ENCODE measurements around the gene SEC24A.
"Not testable (repeated sequence)": the region's sequence is repeated elsewhere in the genome, so short reads cannot be mapped to it uniquely, and the experiment has no call there.

Gene SEC24A

DNA sequence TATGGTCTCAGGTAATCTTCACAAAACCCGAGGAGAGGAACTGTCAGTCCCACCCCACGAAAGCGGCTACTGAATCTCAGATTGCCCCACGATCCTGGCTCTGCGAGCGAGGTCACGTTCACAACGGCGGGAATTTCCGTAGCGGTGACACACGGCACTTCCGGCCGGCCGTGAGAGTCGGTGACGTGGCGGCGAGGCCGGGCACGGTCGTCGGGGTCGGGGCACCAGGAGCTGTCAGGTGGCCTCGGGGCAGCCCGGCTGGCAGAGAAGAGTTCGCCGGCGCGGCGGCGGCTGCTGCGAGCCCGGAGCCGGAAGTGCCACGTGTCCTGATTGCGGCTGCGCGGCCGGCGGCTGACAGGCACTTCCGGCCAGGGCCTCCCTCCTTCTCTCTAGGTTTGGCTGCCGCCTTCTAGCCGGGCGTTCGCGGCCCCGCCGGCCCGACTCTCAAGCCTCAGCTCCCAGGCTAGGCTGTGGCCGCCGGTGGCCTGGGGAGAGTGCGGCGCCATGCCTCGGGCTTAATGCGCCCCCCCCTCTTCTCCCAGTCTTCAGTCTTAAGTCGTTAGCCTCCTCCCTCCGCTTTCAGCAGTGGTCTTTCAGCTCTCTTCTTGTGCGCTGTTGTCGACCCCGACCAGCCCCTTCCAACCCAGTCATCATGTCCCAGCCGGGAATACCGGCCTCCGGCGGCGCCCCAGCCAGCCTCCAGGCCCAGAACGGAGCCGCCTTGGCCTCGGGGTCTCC, at the start of gene SEC24A:
TSS of gene SEC24A (plus strand) at position 361 of the 738 bp plus-strand sequence. CDS start at position 653, 292 bp downstream.
- Mint-ChIP-seq H3K9me3 (no peaks in the 10 kb centered on the region), H3K4me3 (peak within 1 kb of the TSS; percentile 96 to 100), H3K27me3 (no peaks in the 10 kb centered on the region), H3K36me3 (peaks cover 6 to 7% of the 10 kb centered on the region in 2 donors), H3K4me1 (peaks cover 5 to 9% of the 10 kb centered on the region in 2 donors), H3K27ac (peak within 1 kb of the TSS; percentile 99)
- DNase-seq (peak; percentile 89), ATAC-seq (replicated peaks) (peak; percentile 89 to 90)

DNA sequence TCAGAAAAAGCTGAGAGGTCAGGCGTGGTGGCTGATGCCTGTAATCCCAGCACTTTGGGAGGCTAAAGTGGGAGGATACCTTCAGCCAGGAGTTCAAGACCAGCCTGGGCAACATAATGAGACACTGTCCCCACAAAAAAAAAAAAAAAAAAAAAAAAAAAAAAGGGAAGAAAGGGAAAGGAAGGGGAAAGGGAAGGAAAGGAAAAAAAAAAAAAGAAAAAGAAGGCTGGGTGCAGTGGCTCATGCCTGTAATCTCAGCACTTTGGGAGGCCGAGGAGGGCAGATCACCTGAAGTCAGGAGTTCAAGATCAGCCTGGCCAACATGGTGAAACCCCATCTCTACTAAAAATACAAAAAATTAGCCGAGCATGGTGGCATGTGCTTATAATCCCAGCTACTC, 48.8 kb upstream of the SEC24A start:
- not testable (repeated sequence) for H3K4me3 Mint-ChIP-seq; ATAC-seq (replicated peaks); H3K27me3 Mint-ChIP-seq; H3K27ac Mint-ChIP-seq; DNase-seq; H3K4me1 Mint-ChIP-seq; H3K9me3 Mint-ChIP-seq
- H3K36me3 Mint-ChIP-seq, result peaks cover 4 to 10% of the 10 kb centered on the region in 2 donors

DNA sequence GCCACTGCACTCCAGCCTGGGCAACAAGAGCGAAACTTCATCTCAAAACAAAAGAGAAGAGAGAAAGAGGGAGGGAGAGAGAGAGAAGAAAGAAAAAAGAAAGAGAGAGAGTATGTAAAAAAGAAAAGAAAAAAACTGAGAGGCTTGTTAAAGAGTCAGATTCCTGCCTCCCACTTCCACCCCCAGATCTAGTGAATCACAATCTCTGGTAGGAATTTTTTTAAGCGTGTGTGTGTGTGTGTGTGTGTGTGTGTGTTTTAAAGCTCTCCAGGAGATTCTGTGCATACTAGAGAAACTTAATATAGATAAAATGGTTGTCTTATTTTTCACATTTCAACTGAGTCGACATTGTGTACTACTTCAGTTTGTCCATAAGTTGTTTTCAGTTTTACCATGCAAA, 48.0 kb upstream of the SEC24A start:
- no peak overlapping the region for H3K27ac Mint-ChIP-seq

DNA sequence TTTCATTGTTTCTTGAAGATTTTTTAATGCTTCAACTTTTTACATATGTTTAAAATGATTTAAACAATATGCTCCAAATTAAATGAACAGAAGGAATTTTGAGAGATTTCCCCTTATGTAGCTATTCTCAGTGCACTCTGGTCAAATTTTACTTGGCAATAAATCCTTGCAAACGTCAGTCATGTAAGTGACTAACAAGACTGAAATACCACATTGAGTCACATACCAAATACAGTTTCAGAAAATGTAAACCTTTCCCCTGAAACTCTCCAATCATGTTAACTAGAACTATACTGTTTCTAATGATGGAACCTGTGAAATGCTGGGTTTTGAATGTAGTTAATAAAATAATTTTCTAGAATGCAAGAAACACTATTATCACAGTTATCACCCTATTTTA, 45.5 kb upstream of the SEC24A start:
- no peaks in the 10 kb centered on the region for H3K4me1 Mint-ChIP-seq
- no peak for DNase-seq
- no peaks in the 10 kb centered on the region for H3K27me3 Mint-ChIP-seq
- H3K4me3 Mint-ChIP-seq, result no peak overlapping the region
- no peaks in the 10 kb centered on the region for H3K9me3 Mint-ChIP-seq
- ATAC-seq (replicated peaks), result peak; percentile 31 to 41
- no peak overlapping the region for H3K27ac Mint-ChIP-seq
- H3K36me3 Mint-ChIP-seq, result peaks cover 11 to 19% of the 10 kb centered on the region in 2 donors

More for the DNA sequence above, 48.0 kb upstream of the SEC24A start:
- Mint-ChIP-seq H3K4me1 (no peaks in the 10 kb centered on the region), H3K9me3 (no peaks in the 10 kb centered on the region), H3K36me3 (peaks cover 8 to 14% of the 10 kb centered on the region in 2 donors), H3K27me3 (no peaks in the 10 kb centered on the region), H3K4me3 (no peak overlapping the region)
- no peak for DNase-seq
- no peak for ATAC-seq (replicated peaks)

DNA sequence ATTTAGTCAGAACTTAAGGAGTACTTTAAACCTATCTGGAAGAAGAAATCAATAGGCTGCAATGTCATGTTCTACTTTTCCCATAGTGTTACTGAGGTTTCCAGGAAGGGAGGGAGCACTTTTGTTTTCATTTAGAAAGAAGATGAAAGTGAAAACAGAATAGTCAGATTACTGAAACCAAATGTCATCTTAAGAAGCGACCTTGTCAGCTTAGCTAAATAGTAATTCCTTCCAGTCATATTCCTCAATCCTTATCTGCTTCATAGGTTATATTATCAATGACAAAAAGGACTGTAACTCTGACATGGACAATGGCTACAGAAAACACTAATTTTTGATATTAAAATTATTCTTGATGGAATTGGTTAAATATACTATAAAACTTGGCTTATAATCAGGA, 43.7 kb upstream of the SEC24A start:
- Mint-ChIP-seq H3K27me3 (no peaks in the 10 kb centered on the region), H3K27ac (no peak overlapping the region), H3K4me1 (no peaks in the 10 kb centered on the region), H3K9me3 (no peaks in the 10 kb centered on the region), H3K36me3 (peaks cover 22 to 30% of the 10 kb centered on the region in 2 donors), H3K4me3 (no peak overlapping the region)
- ATAC-seq (replicated peaks), result no peak
- DNase-seq, result no peak

DNA sequence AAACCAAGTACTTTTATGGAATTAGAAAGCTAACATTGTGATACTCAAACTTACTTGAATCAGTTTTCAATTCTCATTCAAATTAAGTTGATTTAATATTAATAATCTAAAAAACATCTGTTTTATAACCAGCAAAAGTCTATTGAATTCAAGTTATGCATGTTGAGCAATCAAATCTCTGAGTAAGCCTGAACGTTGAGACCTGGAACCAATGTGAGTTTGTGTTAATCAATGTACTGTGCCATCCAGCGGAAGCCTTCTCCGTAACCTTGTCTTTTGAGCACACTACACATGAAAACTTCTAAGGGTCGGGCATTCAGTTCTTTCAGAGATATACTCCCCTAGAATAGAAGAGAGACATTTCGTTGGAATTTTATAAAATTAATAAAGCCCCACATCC, 41.9 kb upstream of the SEC24A start:
- Mint-ChIP-seq H3K4me3 (no peak overlapping the region), H3K9me3 (no peaks in the 10 kb centered on the region), H3K4me1 (no peaks in the 10 kb centered on the region), H3K27ac (no peak overlapping the region), H3K27me3 (no peaks in the 10 kb centered on the region), H3K36me3 (peaks cover 22 to 30% of the 10 kb centered on the region in 2 donors)
- DNase-seq (no peak), ATAC-seq (replicated peaks) (no peak)

DNA sequence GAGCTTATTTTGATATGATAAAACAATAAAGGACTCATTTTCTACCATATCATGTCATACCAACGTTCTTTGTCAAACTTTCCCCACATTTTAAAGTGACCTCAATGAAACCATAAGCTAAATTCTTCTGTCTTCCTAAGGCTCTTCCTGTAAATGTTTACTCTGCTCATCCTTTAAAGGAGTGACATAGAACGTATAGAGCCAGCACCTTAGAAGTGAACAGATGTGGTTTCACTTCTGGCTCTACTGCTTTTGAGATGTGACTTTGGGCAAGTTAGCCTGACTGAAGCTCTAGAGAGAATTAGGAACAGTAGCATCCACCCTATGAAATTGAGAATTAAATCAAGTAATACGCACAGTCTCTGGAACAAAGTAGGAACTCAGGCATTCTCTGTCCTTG, 40.0 kb upstream of the SEC24A start:
- DNase-seq, result no peak
- peaks cover 28 to 37% of the 10 kb centered on the region in 2 donors for H3K36me3 Mint-ChIP-seq
- no peaks in the 10 kb centered on the region for H3K27me3 Mint-ChIP-seq
- ATAC-seq (replicated peaks), result no peak
- H3K4me3 Mint-ChIP-seq, result no peak overlapping the region
- H3K27ac Mint-ChIP-seq, result no peak overlapping the region
- no peaks in the 10 kb centered on the region for H3K4me1 Mint-ChIP-seq
- no peaks in the 10 kb centered on the region for H3K9me3 Mint-ChIP-seq

DNA sequence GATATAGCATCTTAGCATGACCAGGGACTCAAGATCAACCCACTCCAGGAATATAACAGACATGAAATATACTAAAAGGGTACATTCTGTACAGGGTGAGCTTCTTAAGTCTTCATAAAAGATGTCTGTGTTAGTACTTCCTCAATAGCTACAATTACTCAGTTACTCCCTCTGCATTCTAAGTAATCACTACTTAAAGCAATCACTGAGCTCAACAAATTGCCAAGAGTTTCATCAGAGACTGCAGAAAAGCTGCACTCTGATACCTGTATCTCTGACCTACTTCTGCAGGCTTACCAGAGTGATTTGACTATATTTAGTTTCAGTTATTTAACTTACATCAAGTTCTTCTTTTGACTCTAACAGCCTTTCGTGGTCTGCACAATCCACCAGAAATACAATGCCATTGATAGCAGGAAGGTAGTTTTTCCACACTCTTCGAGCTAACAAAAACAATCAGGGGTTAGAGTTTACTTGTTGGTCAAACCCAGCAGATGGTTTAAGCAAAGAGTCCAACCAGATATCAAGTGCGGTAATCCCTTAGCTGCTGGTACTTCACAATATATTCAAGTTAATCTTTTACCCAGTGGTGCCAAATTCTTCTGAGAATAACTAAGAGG, 39.2 kb upstream of the SEC24A start:
- no peak overlapping the region for H3K27ac Mint-ChIP-seq
- peak; percentile 33 to 55 for ATAC-seq (replicated peaks)
- peaks cover 33 to 41% of the 10 kb centered on the region in 2 donors for H3K36me3 Mint-ChIP-seq

DNA sequence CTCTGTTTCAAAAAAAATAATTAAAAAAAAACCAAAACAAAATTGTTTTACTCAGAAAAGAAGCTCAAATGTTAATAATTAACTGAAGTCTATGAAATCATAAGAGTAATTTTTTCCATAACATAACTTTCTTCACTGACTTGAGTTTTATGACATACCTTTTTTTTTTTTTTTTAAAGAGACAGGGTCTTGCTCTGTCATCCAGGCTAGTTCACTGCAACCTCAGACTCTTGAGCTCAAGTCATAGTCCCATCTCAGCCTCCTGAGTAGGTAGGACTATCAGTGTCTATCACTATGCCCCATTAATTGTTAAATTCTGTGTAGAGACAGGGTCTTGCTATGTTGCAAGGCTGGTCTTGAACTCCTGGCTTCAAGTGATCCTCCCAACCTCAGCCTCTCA, 37.9 kb upstream of the SEC24A start:
- H3K4me1 Mint-ChIP-seq, result no peaks in the 10 kb centered on the region
- H3K9me3 Mint-ChIP-seq, result no peaks in the 10 kb centered on the region
- H3K36me3 Mint-ChIP-seq, result peaks cover 35 to 40% of the 10 kb centered on the region in 2 donors
- no peak for DNase-seq
- H3K4me3 Mint-ChIP-seq, result no peak overlapping the region
- H3K27me3 Mint-ChIP-seq, result no peaks in the 10 kb centered on the region
- H3K27ac Mint-ChIP-seq, result peak overlapping the region; percentile 77
- ATAC-seq (replicated peaks), result no peak

More for the DNA sequence above, 39.2 kb upstream of the SEC24A start:
- H3K27me3 Mint-ChIP-seq, result no peaks in the 10 kb centered on the region
- no peak overlapping the region for H3K4me3 Mint-ChIP-seq
- no peaks in the 10 kb centered on the region for H3K4me1 Mint-ChIP-seq
- H3K9me3 Mint-ChIP-seq, result no peaks in the 10 kb centered on the region
- no peak for DNase-seq

DNA sequence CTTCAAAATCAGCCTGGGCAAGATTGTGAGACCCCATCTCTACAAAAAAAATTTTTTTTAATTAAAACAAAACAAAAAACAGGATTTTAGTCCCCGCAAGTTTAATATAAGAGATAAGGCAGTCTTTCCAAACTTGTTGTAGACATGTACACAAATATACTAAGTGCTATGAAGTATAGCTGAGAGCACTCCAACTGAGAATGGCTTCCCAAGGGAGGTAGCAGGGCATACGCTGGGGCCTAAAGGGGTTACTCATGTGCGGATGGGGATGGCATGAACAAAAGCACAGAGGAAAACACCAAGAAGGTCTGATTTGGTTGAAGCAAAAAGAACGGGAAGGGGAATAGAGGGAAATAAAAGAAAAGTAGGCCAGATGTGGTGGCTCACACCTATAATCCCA, 37.1 kb upstream of the SEC24A start:
- H3K4me1 Mint-ChIP-seq, result no peaks in the 10 kb centered on the region
- H3K4me3 Mint-ChIP-seq, result no peak overlapping the region
- no peak for ATAC-seq (replicated peaks)

DNA sequence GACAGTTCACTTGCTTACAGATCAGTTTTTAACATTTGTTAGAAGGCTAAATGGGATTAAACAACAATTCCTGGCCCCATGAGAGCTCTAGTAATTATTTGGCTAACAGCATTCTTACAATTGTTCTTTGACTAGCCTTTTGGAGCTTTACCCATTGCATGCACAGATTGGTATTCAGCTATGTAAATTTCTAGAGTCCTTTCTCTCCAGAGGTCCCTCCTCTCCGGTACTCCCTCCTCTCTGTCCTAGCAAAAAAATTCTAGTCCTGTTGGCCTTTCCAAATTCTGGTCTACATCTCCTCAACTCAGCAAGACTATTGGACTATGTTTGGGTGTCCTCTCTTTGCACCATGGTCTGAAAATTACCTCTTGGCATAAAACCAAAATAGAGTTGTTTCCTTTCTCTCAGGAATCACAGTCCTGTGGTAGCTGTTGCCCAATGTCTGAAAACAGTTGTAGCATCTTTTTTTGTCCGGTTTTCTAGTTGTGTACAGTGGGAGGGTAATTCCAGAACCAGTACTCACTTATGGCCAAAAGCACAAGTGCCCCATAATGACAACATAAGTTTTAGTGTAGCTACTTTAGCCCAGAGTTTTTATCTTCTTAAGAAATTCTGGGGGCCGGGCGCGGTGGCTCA, 34.0 kb upstream of the SEC24A start:
- Mint-ChIP-seq H3K9me3 (no peaks in the 10 kb centered on the region), H3K4me1 (no peaks in the 10 kb centered on the region), H3K27me3 (no peaks in the 10 kb centered on the region), H3K27ac (no peak overlapping the region), H3K36me3 (peaks cover 27 to 34% of the 10 kb centered on the region in 2 donors), H3K4me3 (no peak overlapping the region)
- ATAC-seq (replicated peaks) (no peak), DNase-seq (no peak)

More for the DNA sequence above, 37.1 kb upstream of the SEC24A start:
- no peak for DNase-seq
- Mint-ChIP-seq H3K27me3 (no peaks in the 10 kb centered on the region), H3K27ac (peak overlapping the region; percentile 27), H3K36me3 (peaks cover 34 to 39% of the 10 kb centered on the region in 2 donors), H3K9me3 (no peaks in the 10 kb centered on the region)

DNA sequence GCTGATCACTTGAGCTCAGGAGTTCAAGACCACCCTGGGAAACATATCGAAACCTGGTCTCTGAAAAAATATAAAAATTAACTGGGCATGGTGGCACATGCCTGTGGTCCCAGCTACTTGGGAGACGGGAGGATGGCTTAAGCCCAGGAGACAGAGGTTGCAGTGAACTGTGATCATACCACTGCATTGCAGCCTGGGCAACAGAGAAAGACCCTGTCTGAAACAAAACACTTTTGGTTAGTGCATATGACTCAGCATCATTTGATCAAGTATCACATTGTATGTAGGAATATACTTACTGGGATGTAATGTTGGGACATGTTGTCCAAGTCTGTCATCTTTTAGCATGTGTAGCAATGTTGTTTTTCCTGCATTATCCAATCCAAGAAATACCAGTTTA, 28.0 kb upstream of the SEC24A start:
- H3K4me3 Mint-ChIP-seq, result no peak overlapping the region
- peaks cover 5 to 10% of the 10 kb centered on the region in 2 donors for H3K4me1 Mint-ChIP-seq
- ATAC-seq (replicated peaks), result no peak
- H3K36me3 Mint-ChIP-seq, result peaks cover 14 to 33% of the 10 kb centered on the region in 2 donors
- H3K27me3 Mint-ChIP-seq, result no peaks in the 10 kb centered on the region
- H3K9me3 Mint-ChIP-seq, result no peaks in the 10 kb centered on the region
- no peak overlapping the region for H3K27ac Mint-ChIP-seq
- no peak for DNase-seq

DNA sequence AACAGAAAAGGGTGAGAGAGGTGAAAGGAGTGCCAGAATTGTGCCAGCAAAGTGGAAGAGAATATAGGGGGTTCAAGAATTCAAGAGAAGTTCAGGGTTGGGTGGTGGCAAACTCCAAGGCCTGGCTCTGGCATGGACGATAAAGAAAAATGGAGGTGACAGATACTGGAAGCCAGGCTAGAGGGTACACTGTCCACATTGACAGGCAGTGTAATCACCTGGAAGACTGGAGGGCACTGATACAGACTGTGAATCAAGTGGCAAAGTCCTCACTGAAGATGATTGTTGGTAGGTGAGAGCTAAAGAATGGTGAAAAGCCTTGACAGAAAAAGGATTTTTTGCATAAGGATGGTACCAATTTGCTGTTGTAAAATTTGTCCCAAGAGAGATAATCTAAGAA, 23.0 kb upstream of the SEC24A start:
- H3K36me3 Mint-ChIP-seq, result peaks cover 12 to 23% of the 10 kb centered on the region in 2 donors
- H3K27ac Mint-ChIP-seq, result no peak overlapping the region
- H3K4me3 Mint-ChIP-seq, result no peak overlapping the region
- H3K9me3 Mint-ChIP-seq, result no peaks in the 10 kb centered on the region
- peaks cover 11 to 13% of the 10 kb centered on the region in 2 donors for H3K4me1 Mint-ChIP-seq
- no peak for ATAC-seq (replicated peaks)
- no peak for DNase-seq
- H3K27me3 Mint-ChIP-seq, result no peaks in the 10 kb centered on the region

DNA sequence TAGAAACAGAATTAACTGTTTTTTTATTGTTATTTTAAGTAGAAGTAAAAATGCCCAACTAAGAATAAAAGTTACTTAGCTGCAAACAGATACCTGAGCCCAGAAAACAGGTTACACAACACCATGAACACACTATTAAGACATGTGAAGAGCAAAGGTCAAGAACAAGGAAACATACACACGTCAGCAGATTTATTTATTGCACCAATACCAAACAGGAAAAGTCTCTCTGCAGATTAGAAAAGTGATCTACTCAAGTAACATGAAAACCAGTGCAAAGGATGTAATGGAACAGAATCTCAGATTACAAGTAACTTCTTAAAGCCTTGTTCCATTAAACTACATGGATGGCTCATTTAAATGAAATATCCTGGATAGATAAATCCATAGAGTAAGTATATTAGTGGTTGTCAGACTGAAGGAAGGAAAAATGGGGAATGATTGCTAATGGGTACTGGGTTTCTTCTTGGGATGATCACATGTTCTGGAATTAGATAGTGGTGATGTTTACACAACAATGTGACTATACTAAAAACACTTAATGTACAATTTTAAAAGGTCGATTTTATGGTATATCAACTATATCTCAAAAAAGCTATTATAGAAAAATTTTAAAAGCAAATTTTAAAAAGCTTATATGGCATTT, 22.1 kb upstream of the SEC24A start:
- Mint-ChIP-seq H3K27ac (peak overlapping the region; percentile 52), H3K9me3 (no peaks in the 10 kb centered on the region), H3K4me1 (peaks cover 11 to 13% of the 10 kb centered on the region in 2 donors), H3K27me3 (no peaks in the 10 kb centered on the region), H3K36me3 (peaks cover 12 to 23% of the 10 kb centered on the region in 2 donors), H3K4me3 (no peak overlapping the region)
- no peak for DNase-seq
- no peak for ATAC-seq (replicated peaks)
